Mucosa of stomach (tissue), 1 donor: ENCODE measurements around the gene PTPRJ.
A peak's percentile ranks its signal among the peaks of the same experiment; 100 is the strongest.

Experiments
- H3K27me3 ChIP-seq: one replicate; pipeline ENCODE4 v1.7.0; 2013; ENCODE audit warnings: mild to moderate bottlenecking, low read length; ENCODE audit not compliant: control insufficient read depth, insufficient read depth
- H3K36me3 ChIP-seq: one replicate; pipeline ENCODE4 v1.7.0; 2013; ENCODE audit warnings: low read length; ENCODE audit not compliant: control insufficient read depth, insufficient read depth
- H3K4me1 ChIP-seq: one replicate; pipeline ENCODE4 v1.7.0; 2013; ENCODE audit warnings: mild to moderate bottlenecking, low read length; ENCODE audit not compliant: control insufficient read depth, insufficient read depth
- H3K4me3 ChIP-seq: one replicate; pipeline ENCODE4 v1.7.0; 2013; ENCODE audit warnings: low read length
- H3K9ac ChIP-seq: one replicate; pipeline ENCODE4 v1.7.0; 2013; ENCODE audit warnings: mild to moderate bottlenecking, low read length, moderate library complexity
- H3K9me3 ChIP-seq: one replicate; pipeline ENCODE4 v1.7.0; 2013; ENCODE audit warnings: mild to moderate bottlenecking, low read length, moderate library complexity; ENCODE audit not compliant: control insufficient read depth
- donor health status: Pancreatic carcinoma.

The PTPRJ gene

GRCh38 chr11:47977623-47978022 lies 2.7 kb upstream of the PTPRJ start:
- no peak overlapping the region for H3K9ac ChIP-seq
- H3K36me3 ChIP-seq = no peaks in the 10 kb centered on the region
- no peaks in the 10 kb centered on the region for H3K27me3 ChIP-seq

DNA sequence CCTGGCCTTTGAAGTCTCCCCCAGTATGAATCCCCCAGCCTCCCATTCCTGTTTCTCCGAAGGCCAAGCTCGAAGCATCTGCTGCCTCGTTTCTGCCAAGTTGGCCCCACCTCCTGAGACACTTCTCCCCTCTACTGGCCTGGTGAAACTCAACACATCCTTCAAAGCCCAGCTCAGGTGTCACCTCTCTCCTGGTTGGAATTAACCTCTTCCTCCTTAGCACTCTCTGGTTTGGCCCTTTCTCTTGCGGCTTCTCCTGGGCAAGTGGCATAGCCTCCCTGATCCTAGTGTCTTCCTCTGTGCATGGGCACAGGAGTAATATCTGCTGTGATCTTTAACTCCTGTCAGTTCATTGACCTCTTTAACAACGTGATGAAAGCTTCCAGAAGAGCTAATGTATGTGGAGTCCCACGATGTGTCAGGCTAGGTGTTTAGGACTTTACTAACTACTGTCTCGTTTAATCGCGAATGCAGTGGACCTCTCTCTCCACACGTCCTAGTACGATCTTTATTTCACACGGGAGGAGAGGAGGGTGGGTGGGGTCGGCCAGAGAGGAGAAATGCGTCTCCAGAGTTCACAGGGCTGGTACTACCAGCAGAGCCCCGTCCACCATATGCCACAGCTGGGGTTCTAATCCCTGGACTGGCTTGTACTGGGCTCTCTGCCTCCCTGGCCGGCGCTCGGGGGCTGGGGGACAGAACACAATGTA lies 826 bp upstream of the PTPRJ start:
- Histone ChIP-seq H3K4me3 (no peak overlapping the region), H3K9ac (peak overlapping the region; percentile 39), H3K9me3 (no peaks in the 10 kb centered on the region), H3K36me3 (no peaks in the 10 kb centered on the region), H3K27me3 (no peaks in the 10 kb centered on the region), H3K4me1 (peaks cover 36% of the 10 kb centered on the region)

More at GRCh38 chr11:47977623-47978022, 2.7 kb upstream of the PTPRJ start:
- Histone ChIP-seq H3K4me3 (no peak overlapping the region), H3K4me1 (peaks cover 25% of the 10 kb centered on the region), H3K9me3 (no peaks in the 10 kb centered on the region)

DNA sequence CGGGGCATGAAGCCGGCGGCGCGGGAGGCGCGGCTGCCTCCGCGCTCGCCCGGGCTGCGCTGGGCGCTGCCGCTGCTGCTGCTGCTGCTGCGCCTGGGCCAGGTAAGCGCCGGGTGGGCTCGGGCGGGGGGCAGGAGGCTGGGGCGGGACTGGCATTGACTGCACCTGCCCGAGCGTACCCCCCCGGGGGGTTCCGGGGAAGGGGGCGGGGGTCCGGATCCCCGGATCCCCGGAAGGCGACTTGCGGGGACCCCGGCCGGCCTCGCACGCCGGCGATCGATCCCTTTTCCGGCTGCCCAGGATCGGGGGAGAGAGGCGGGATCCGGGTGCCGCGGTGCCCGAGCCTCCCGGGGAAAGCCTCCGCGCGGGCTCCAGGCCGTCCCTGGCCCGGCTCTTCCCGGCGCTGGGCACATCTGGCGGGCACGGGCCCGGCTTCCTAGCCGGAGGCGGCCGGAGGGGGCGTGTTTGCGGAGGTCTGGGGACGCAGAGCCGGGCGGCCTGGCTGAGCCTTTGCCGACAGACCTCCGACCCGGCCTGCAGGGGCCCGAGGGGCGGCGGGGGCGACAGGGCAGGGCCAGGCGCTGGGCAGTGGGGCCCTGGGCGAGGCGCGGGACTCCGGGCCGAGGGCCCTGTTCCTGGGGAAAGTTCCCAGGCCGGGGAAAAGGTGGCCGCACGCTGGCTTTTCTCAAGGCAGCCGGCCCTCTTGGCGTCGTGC lies 705 bp downstream of the PTPRJ start:
- Histone ChIP-seq H3K4me1 (peaks cover 38% of the 10 kb centered on the region), H3K9ac (peak overlapping the region; percentile 80), H3K36me3 (no peaks in the 10 kb centered on the region), H3K27me3 (no peaks in the 10 kb centered on the region), H3K9me3 (no peaks in the 10 kb centered on the region), H3K4me3 (peak overlapping the region; percentile 84)

- Histone ChIP-seq H3K27me3 (no peaks in the 10 kb centered on the region), H3K9me3 (no peaks in the 10 kb centered on the region), H3K9ac (peak overlapping the region; percentile 80), H3K4me1 (peaks cover 46% of the 10 kb centered on the region), H3K4me3 (peak overlapping the region; percentile 84), H3K36me3 (no peaks in the 10 kb centered on the region)
Measured at GRCh38 chr11:47981667-47982404, 1.5 kb downstream of the PTPRJ start.

- H3K4me3 ChIP-seq = no peak overlapping the region
Measured at GRCh38 chr11:47982616-47983015, 2.3 kb downstream of the PTPRJ start.

DNA sequence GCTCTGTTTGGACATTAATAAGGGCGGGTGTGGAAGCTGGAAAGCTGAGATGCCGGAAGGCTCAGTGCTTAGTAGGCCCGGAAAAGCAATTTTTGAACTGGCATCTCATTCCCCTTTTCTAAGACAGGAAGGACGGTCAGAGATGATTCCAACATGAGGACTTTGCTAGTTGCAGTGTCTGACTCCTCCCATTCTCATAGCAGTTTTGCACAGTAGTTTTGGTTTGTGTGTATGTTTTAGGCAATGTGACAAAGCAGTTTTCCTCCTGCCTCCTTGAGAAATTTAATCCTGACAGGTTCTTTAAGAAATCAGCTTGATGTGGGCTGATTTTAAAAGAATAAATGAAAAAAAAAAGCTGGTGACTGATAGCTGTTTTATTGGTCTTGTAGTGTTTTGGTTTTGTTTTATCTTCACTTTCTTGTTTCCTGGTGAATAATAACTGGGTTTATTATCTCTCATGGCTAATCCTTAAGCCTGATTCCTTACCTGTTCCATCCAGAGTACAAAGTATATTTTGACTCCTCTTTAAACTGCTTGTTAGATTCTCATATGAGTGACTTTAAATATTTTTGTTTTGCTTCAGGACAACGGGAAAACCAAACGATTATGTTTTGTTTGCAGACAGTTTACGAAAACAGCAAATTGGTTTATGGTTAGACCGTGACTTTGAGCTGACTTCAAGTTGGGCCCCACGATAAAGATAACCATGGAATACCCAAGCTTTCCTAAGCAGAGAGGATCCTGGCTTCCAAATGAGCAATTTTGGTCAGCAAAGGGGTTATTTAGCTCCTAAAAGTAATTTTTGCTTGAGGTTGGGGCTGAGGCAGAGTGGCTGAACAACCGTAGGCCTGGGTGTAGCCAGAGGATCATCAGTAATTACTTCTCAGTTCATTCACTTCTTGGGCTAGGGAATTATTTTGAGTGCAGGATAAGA lies 3.4 kb downstream of the PTPRJ start:
- peaks cover 65% of the 10 kb centered on the region for H3K4me1 ChIP-seq
- H3K36me3 ChIP-seq = no peaks in the 10 kb centered on the region
- H3K4me3 ChIP-seq = no peak overlapping the region
- H3K27me3 ChIP-seq = no peaks in the 10 kb centered on the region
- peak overlapping the region; percentile 50 for H3K9ac ChIP-seq
- H3K9me3 ChIP-seq = no peaks in the 10 kb centered on the region

More at GRCh38 chr11:47982616-47983015, 2.3 kb downstream of the PTPRJ start:
- H3K9ac ChIP-seq = no peak overlapping the region
- no peaks in the 10 kb centered on the region for H3K9me3 ChIP-seq
- H3K27me3 ChIP-seq = no peaks in the 10 kb centered on the region
- H3K36me3 ChIP-seq = no peaks in the 10 kb centered on the region
- H3K4me1 ChIP-seq = peaks cover 54% of the 10 kb centered on the region

DNA sequence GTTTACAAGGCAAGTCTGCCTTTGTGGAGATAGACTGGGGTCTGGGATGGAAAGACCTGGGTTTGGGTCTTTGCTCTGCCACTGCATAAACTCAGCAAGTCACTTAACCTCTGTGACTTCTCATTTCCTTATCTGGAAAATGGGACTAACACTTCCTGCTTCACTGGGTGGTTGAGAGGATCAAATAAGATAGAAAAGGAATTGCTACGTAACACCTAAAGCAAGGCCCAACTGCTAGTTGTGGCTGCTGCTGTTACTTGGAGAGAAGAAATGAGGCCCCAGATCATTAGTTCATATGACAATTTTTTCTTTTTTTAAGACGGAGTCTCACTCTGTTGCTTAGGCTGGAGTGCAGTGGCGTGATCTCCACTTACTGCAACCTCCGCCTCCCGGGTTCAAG lies 5.9 kb downstream of the PTPRJ start:
- H3K4me1 ChIP-seq = peaks cover 70% of the 10 kb centered on the region
- no peaks in the 10 kb centered on the region for H3K27me3 ChIP-seq
- no peaks in the 10 kb centered on the region for H3K9me3 ChIP-seq
- no peak overlapping the region for H3K4me3 ChIP-seq
- H3K36me3 ChIP-seq = no peaks in the 10 kb centered on the region
- peak overlapping the region; percentile 36 for H3K9ac ChIP-seq

DNA sequence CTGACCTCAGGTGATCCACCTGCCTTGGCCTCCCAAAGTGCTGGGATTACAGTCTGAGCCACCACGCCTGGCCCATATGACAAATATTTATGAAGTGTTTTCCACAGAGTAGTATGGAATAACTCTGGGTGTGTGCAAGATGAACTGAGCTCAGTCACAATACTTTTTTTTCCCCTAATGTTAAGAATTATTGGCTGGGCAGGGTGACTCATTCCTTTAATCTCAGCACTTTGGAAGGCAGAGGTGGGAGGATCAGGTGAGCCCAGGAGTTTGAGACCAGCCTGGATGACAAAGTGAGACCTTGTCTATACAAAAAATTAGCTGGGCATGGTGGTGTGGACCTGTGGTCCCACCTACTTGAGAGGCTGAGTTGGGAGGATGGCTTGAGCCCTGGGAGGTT lies 6.4 kb downstream of the PTPRJ start:
- no peaks in the 10 kb centered on the region for H3K27me3 ChIP-seq
- no peaks in the 10 kb centered on the region for H3K9me3 ChIP-seq
- no peaks in the 10 kb centered on the region for H3K36me3 ChIP-seq
- H3K4me1 ChIP-seq = peaks cover 72% of the 10 kb centered on the region
- H3K9ac ChIP-seq = peak overlapping the region; percentile 36
- no peak overlapping the region for H3K4me3 ChIP-seq

DNA sequence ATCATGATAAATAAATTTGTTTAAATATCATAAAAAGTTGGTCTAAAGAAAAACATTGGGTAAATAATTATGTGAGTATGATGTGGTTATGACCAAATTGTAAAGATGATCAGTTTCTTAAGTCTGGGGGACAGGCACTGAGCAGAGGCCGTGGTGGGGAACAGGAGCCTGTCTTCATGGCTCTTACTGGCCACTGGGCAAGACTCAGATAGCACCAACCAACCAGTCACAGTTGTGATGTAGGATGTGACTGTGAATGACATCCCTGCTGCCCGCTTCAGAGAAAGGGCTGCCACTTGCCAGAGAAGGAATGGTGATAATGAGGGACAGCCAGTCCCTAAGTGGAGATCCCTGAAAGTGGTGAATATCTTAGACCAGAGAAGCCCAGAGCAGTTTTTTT lies 7.0 kb downstream of the PTPRJ start:
- Histone ChIP-seq H3K9ac (peak overlapping the region; percentile 66), H3K4me1 (peaks cover 69% of the 10 kb centered on the region), H3K4me3 (peak overlapping the region; percentile 32), H3K9me3 (no peaks in the 10 kb centered on the region), H3K36me3 (no peaks in the 10 kb centered on the region), H3K27me3 (no peaks in the 10 kb centered on the region)

DNA sequence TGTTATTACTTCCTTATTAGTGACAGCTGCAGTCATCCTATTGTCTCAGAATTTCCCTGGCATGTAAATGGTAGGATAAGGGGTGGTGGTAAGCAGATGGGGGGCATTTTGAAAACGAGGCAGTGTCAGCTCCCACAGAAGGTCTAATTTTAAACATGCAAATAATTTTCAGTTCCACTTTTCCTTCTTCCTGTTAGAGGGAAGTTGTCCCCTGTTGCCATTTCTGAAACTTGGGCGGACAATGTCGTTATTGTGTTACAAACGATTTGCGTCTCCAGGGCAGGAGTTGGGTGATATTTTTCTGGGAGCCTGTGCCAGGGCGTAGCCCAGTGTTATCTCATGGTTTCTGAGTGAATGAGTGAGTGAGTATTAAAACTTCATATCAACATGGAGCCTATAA lies 7.4 kb downstream of the PTPRJ start:
- no peaks in the 10 kb centered on the region for H3K36me3 ChIP-seq
- H3K4me1 ChIP-seq = peaks cover 67% of the 10 kb centered on the region
- no peaks in the 10 kb centered on the region for H3K27me3 ChIP-seq
- no peaks in the 10 kb centered on the region for H3K9me3 ChIP-seq
- peak overlapping the region; percentile 66 for H3K9ac ChIP-seq
- H3K4me3 ChIP-seq = peak overlapping the region; percentile 32

GRCh38 chr11:47989779-47990178 lies 9.4 kb downstream of the PTPRJ start:
- Histone ChIP-seq H3K9ac (no peak overlapping the region), H3K4me3 (no peak overlapping the region)

More at GRCh38 chr11:47989779-47990178, 9.4 kb downstream of the PTPRJ start:
- Histone ChIP-seq H3K4me1 (peaks cover 49% of the 10 kb centered on the region), H3K27me3 (no peaks in the 10 kb centered on the region), H3K9me3 (no peaks in the 10 kb centered on the region), H3K36me3 (no peaks in the 10 kb centered on the region)
